BJ (cell line): ENCODE results near the gene WWOX. TPM values are rescaled to one million over a fixed set of nuclear protein-coding genes. Genes with fewer than 3 reads are reported as not detected.

ENCODE experiments used
- CTCF ChIA-PET: fragments of 350-600 bp; formaldehyde crosslinking; extraction: SDS; loops from one replicate; lab custom pipeline; 2021; ENCODE audit warnings: antibody characterized with exemption, inconsistent platforms; lab: Yijun Ruan, JAX
- POLR2A ChIA-PET: fragments of 300-600 bp; sonication (Branson Sonifier 250); formaldehyde crosslinking; extraction: SDS; loops from one replicate; lab custom pipeline; 2021; ENCODE audit warnings: antibody characterized with exemption; lab: Charles Lee
- DNase-seq: peaks from one replicate; pipeline ENCODE4 v3.0.0-alpha.2; 2011; ENCODE audit warnings: low read depth
- H3K27me3 ChIP-seq: 2 replicates; pipeline ENCODE4 v1.6.0; 2011; ENCODE audit warnings: low read length; ENCODE audit not compliant: control insufficient read depth, insufficient read depth
- H3K36me3 ChIP-seq: 2 replicates; pipeline ENCODE4 v1.5.1; 2011; ENCODE audit warnings: low read length; ENCODE audit not compliant: control insufficient read depth, insufficient read depth
- H3K4me3 ChIP-seq: 2 replicates; pipeline ENCODE4 v1.5.1; 2011; ENCODE audit warnings: low read depth, mild to moderate bottlenecking, control low read depth, low read length
- CTCF ChIP-seq: IDR thresholded peaks from 2 replicates; pipeline ENCODE4 v1.5.1; 2011; ENCODE audit warnings: low read depth, mild to moderate bottlenecking, control low read depth, inconsistent platforms, low read length, moderate library complexity; ENCODE audit not compliant: insufficient read depth
- polyA plus RNA-seq: library from polyadenylated mRNA; depleted of rRNA; stranded (reverse); fragments of >200 nt; gene quantifications from 2 replicates; pipeline ENCODE4 v1.2.3, GENCODE V29; 2011

The WWOX gene
- polyA plus RNA-seq, 1 experiment = 3.1 TPM

GRCh38 chr16:78213751-78214150 is 114.3 kb downstream of the WWOX start:
- DNase-seq = no peak
- no peak for TF ChIP-seq CTCF
- no peaks in the 10 kb centered on the region for H3K36me3 ChIP-seq
- CTCF ChIA-PET = no interaction called here
- H3K27me3 ChIP-seq = no peaks in the 10 kb centered on the region
- H3K4me3 ChIP-seq = no peak overlapping the region
- POLR2A ChIA-PET = no interaction called here

GRCh38 chr16:78215222-78215621 is 115.8 kb downstream of the WWOX start:
- no peaks in the 10 kb centered on the region for H3K36me3 ChIP-seq
- no peak for DNase-seq
- POLR2A ChIA-PET = no interaction called here
- CTCF ChIA-PET = no interaction called here
- no peak overlapping the region for H3K4me3 ChIP-seq
- no peaks in the 10 kb centered on the region for H3K27me3 ChIP-seq
- TF ChIP-seq CTCF = no peak

GRCh38 chr16:78216166-78216745 is 116.8 kb downstream of the WWOX start:
- H3K27me3 ChIP-seq = no peaks in the 10 kb centered on the region
- POLR2A ChIA-PET = no interaction called here
- no peak for DNase-seq
- no peak overlapping the region for H3K4me3 ChIP-seq
- no peaks in the 10 kb centered on the region for H3K36me3 ChIP-seq
- CTCF ChIA-PET = no interaction called here
- no peak for TF ChIP-seq CTCF

- H3K36me3 ChIP-seq = no peaks in the 10 kb centered on the region
- H3K4me3 ChIP-seq = no peak overlapping the region
- CTCF ChIA-PET = no interaction called here
- POLR2A ChIA-PET = no interaction called here
- H3K27me3 ChIP-seq = no peaks in the 10 kb centered on the region
- TF ChIP-seq CTCF = no peak
- no peak for DNase-seq
Measured at GRCh38 chr16:78217276-78217675, 117.8 kb downstream of the WWOX start.

GRCh38 chr16:78218279-78218678 is 118.8 kb downstream of the WWOX start:
- Histone ChIP-seq H3K36me3 (no peaks in the 10 kb centered on the region), H3K27me3 (no peaks in the 10 kb centered on the region), H3K4me3 (no peak overlapping the region)
- ChIA-PET POLR2A (no interaction called here), CTCF (no interaction called here)
- DNase-seq = no peak
- no peak for TF ChIP-seq CTCF
